GM12878 (cell line): Measurements from ENCODE around the gene ZNF423.
"Not testable (repeated sequence)": the region's sequence is repeated elsewhere in the genome, so short reads cannot be mapped to it uniquely, and the experiment has no call there.

Experiments used
- CBX3 ChIP-seq: fragments of 200-600 bp; sonication (generic); IDR thresholded peaks from 2 replicates; pipeline ENCODE4 v1.6.1; 2016; ENCODE audit warnings: low read depth, borderline replicate concordance
- DPF2 ChIP-seq: fragments of 450-650 bp; IDR thresholded peaks from 2 replicates; pipeline ENCODE4 v1.6.1; 2017; ENCODE audit warnings: mild to moderate bottlenecking
- POLR2AphosphoS5 ChIP-seq: IDR thresholded peaks from 2 replicates; pipeline ENCODE4 v1.6.1; 2011; ENCODE audit warnings: mild to moderate bottlenecking, low read length, inconsistent platforms
- SPI1 ChIP-seq: IDR thresholded peaks from 2 replicates; pipeline ENCODE4 v1.6.1; 2011; ENCODE audit warnings: low read depth, mild to moderate bottlenecking, low read length, moderate library complexity, borderline replicate concordance; ENCODE audit not compliant: insufficient read depth
- TAF1 ChIP-seq: IDR thresholded peaks from 2 replicates; pipeline ENCODE4 v1.6.1; 2011; ENCODE audit warnings: mild to moderate bottlenecking, low read depth, low read length, borderline replicate concordance
- TCF12 ChIP-seq: IDR thresholded peaks from 2 replicates; pipeline ENCODE4 v1.6.1; 2011; ENCODE audit warnings: low read depth, mild to moderate bottlenecking, low read length
- YY1 ChIP-seq: IDR thresholded peaks from 2 replicates; pipeline ENCODE4 v1.6.1; 2011; ENCODE audit warnings: low read depth, mild to moderate bottlenecking, low read length
- TF ChIP-seq, protein P1 (sequence below), 3 experiments: IDR thresholded peaks in 2 of 3; conservative IDR thresholded peaks in 1 of 3; 2 replicates each; pipeline ENCODE4 v1.5.1; 2011; ENCODE audit warnings: low read depth in 3 of 3, low read length in 3 of 3, mild to moderate bottlenecking in 3 of 3, control low read depth in 2 of 3, moderate library complexity in 2 of 3, inconsistent platforms in 1 of 3, mixed read lengths in 1 of 3; ENCODE audit not compliant: control insufficient read depth in 2 of 3, insufficient read depth in 1 of 3; ENCODE audit errors: extremely low read depth in 1 of 3
- TF ChIP-seq, protein P2 (sequence below): fragments of 450-650 bp; IDR thresholded peaks from 2 replicates; pipeline ENCODE4 v1.6.1; 2018; ENCODE audit warnings: borderline replicate concordance, mild to moderate bottlenecking; ENCODE audit not compliant: partially characterized antibody

DNA sequence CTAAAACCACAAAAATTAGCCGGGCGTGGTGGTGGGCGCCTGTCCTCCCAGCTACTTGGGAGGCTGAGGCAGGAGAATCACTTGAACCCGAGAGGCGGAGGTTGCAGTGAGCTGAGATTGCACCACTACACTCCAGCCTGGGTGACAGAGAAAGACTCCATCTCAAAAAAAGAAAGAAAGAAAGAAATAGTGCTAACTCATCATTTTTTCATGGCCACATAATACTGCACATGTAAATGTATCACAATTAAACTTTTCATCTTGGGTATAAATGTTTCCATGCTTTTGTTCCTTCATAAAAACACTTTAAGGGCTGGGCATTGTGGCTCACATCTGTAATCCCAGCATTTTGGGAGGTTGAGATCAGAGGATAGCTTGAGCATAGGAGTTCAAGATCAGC, 15.9 kb upstream of the ZNF423 start:
- TF ChIP-seq POLR2AphosphoS5, CBX3, DPF2, TCF12, YY1, TAF1, SPI1: not testable (repeated sequence)
- TF ChIP-seq, protein P1, sequence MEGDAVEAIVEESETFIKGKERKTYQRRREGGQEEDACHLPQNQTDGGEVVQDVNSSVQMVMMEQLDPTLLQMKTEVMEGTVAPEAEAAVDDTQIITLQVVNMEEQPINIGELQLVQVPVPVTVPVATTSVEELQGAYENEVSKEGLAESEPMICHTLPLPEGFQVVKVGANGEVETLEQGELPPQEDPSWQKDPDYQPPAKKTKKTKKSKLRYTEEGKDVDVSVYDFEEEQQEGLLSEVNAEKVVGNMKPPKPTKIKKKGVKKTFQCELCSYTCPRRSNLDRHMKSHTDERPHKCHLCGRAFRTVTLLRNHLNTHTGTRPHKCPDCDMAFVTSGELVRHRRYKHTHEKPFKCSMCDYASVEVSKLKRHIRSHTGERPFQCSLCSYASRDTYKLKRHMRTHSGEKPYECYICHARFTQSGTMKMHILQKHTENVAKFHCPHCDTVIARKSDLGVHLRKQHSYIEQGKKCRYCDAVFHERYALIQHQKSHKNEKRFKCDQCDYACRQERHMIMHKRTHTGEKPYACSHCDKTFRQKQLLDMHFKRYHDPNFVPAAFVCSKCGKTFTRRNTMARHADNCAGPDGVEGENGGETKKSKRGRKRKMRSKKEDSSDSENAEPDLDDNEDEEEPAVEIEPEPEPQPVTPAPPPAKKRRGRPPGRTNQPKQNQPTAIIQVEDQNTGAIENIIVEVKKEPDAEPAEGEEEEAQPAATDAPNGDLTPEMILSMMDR (IDR thresholded peaks at IDR 0.05 in 2 of 3, conservative IDR thresholded peaks at IDR 0.05 in 1 of 3; ENCODE audit: control insufficient read depth in 2 of 3, extremely low read depth in 1 of 3, insufficient read depth in 1 of 3, low read depth in 3 of 3, low read length in 3 of 3) = not testable (repeated sequence)
- TF ChIP-seq, protein P2, sequence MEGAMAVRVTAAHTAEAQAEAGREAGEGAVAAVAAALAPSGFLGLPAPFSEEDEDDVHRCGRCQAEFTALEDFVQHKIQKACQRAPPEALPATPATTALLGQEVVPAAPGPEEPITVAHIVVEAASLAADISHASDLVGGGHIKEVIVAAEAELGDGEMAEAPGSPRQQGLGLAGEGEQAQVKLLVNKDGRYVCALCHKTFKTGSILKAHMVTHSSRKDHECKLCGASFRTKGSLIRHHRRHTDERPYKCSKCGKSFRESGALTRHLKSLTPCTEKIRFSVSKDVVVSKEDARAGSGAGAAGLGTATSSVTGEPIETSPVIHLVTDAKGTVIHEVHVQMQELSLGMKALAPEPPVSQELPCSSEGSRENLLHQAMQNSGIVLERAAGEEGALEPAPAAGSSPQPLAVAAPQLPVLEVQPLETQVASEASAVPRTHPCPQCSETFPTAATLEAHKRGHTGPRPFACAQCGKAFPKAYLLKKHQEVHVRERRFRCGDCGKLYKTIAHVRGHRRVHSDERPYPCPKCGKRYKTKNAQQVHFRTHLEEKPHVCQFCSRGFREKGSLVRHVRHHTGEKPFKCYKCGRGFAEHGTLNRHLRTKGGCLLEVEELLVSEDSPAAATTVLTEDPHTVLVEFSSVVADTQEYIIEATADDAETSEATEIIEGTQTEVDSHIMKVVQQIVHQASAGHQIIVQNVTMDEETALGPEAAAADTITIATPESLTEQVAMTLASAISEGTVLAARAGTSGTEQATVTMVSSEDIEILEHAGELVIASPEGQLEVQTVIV = not testable (repeated sequence)
